Frontal cortex (tissue), 4 donors: ENCODE measurements around the gene HSF2BP. TPM values are rescaled to one million over a fixed set of nuclear protein-coding genes. Genes with fewer than 3 reads are reported as not detected.
"Not testable (repeated sequence)": the region's sequence is repeated elsewhere in the genome, so short reads cannot be mapped to it uniquely, and the experiment has no call there.

Experiments used
- DNase-seq, 2 donors: peaks; one replicate each; pipeline ENCODE4 v3.0.0; 2012; ENCODE audit warnings: low spot score in 2 of 2
- FAIRE-seq: peaks from 2 replicates; lab custom pipeline; 2012; peaks lifted over from hg19 to GRCh38; lab: Jason Lieb, UNC
- total RNA-seq: library from RNA; depleted of rRNA; stranded (reverse); fragments of >200 nt; gene quantifications from one replicate; pipeline ENCODE4 v1.2.3, GENCODE V29; 2014
- donor health status: control.
- donor health status: control.
- donor health status: control.

The HSF2BP gene
- total RNA-seq, 1 donor from 2014 or later, result 2.0 TPM

DNA sequence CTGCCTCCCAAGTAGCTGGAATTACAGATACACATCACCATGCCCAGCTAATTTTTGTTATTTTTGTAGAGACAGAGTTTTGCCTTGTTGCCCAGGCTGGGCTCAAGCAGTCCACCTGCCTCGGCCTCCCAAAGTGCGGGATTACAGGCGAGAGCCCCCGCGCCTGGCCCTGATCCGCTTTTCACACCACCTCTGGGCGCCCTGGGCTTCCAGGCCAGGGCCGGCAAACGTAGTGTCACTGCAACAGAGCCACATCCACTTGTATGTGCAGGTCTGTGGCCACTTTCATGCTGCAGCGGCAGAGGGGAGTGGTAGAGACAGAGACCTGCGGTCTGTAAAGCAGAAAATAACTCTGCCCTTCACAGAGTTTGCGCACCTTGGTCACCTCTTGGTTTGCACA is 29.6 kb upstream of the HSF2BP start:
- DNase-seq (no peak), FAIRE-seq (no peak)

DNA sequence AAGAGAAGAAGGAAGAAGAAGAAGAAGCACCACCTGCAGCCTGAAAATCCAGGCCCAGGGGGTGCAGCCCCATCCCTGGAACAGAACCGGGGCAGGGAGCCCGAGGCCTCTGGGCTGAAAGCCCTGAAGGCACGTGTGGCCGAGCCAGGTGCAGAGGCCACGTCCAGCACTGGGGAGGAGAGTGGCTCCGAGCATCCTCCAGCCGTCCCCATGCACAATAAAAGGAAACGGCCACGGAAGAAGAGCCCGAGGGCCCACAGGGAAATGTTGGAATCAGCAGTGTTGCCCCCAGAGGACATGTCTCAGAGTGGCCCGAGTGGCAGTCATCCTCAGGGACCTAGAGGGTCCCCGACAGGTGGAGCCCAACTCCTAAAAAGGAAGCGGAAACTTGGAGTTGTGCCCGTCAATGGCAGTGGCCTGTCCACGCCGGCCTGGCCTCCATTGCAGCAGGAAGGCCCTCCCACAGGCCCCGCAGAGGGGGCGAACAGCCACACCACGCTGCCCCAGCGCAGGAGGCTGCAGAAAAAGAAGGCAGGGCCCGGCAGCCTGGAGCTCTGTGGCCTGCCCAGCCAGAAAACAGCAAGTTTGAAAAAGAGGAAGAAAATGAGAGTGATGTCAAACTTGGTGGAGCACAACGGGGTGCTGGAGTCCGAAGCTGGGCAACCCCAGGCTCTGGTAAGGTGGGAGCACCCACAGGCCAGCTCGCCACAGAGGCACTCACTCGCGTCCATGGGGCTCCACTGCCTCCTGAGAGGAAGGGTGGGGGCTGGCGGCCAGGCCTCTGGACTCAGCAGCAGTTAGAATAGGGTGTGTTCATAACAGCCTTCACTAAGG is 28.5 kb upstream of the HSF2BP start:
- no peak for DNase-seq
- FAIRE-seq, result no peak

GRCh38 chr21:43686811-43687565 is 27.7 kb upstream of the HSF2BP start:
- FAIRE-seq (no peak), DNase-seq (no peak)

GRCh38 chr21:43684424-43684823 is 25.1 kb upstream of the HSF2BP start:
- no peak for DNase-seq
- FAIRE-seq, result no peak

GRCh38 chr21:43681650-43682049 is 22.4 kb upstream of the HSF2BP start:
- FAIRE-seq (no peak), DNase-seq (no peak)

GRCh38 chr21:43680421-43680820 is 21.1 kb upstream of the HSF2BP start:
- not testable (repeated sequence) for FAIRE-seq, DNase-seq

GRCh38 chr21:43679951-43680350 is 20.7 kb upstream of the HSF2BP start:
- DNase-seq (no peak), FAIRE-seq (no peak)

- FAIRE-seq, result no peak
- no peak for DNase-seq
Measured at GRCh38 chr21:43676391-43676790, 17.1 kb upstream of the HSF2BP start.

GRCh38 chr21:43675871-43676270 is 16.6 kb upstream of the HSF2BP start:
- no peak for FAIRE-seq
- no peak for DNase-seq

- FAIRE-seq (no peak), DNase-seq (no peak)
Measured at GRCh38 chr21:43669828-43670605, 10.7 kb upstream of the HSF2BP start.

GRCh38 chr21:43667191-43667904 is 8.1 kb upstream of the HSF2BP start:
- FAIRE-seq (no peak), DNase-seq (no peak)

GRCh38 chr21:43665879-43666278 is 6.6 kb upstream of the HSF2BP start:
- FAIRE-seq (no peak), DNase-seq (no peak)

DNA sequence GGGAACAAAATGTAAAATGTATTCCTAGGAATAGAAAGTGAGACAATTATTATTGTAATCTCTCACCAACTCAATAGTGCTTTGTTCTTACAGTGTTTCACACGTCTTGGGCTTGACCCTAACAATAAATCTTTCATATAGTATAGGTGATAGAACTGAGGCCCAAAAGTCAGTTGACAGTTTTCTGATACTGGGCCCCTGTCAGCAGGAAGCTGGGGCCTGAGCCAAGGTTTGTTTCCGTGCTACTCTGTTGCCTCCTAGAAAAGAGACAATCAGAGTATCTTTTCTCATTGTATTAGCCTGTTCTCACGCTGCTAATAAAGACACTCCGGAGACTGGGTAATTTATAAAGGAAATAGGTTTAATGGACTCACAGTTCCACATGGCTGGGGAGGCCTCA is 5.1 kb upstream of the HSF2BP start:
- DNase-seq (no peak), FAIRE-seq (no peak)

DNA sequence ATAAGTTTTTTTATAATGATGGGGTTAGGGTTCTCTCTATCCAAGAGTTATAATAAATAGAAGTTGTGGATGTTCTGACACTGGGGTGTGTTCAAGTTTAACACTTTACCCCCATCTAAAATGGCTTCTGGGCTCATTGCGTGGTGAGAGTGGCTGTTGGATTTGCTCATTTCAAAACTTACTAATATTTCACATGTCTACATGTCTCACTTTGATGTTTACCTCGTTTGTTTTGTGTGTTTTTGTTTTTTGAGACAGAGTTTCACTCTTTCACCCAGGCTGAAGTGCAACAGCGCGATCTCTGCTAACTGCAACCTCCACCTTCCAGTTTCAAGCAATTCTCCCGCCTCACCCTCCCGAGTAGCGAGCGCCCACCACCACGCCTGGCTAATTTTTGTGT is 3.7 kb upstream of the HSF2BP start:
- FAIRE-seq (no peak), DNase-seq (no peak)

DNA sequence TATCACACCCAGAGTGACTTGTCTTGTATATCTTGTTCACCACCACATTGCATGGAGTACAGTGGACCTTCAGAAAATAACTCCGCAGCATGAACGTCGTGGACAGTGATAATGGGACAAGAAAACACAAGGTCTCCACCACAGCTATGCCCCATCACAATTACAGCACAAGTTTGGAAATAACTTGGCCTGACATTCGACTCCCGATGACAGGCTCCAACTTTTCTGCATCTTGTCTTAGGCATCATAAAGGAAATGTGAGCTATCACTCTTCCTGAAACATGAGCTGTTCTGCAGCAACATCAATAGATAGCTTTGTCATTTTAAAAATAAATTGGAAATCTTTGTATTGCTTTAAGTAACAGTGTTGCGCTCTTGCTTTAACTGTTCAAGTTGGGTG is 3.0 kb upstream of the HSF2BP start:
- DNase-seq (no peak), FAIRE-seq (no peak)

DNA sequence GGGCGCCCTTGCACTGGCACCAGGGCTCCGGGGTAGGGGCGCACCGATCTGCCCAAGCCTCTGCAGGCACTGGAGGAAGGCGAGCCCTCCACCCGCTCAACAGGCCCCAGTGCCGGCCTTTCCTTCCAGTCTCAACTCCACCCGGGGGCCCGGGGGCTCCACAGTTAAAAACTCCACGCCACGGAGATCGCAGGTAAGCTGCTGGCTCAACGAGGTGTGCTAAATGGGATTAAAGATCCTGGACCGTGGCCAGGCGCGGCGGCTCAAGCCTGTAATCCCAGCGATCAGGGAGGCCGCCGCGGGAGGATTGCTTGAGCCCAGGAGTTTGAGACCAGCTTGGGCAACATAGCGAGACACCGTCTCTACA is 536 bp downstream of the HSF2BP start:
- DNase-seq (no peak), FAIRE-seq (no peak)

DNA sequence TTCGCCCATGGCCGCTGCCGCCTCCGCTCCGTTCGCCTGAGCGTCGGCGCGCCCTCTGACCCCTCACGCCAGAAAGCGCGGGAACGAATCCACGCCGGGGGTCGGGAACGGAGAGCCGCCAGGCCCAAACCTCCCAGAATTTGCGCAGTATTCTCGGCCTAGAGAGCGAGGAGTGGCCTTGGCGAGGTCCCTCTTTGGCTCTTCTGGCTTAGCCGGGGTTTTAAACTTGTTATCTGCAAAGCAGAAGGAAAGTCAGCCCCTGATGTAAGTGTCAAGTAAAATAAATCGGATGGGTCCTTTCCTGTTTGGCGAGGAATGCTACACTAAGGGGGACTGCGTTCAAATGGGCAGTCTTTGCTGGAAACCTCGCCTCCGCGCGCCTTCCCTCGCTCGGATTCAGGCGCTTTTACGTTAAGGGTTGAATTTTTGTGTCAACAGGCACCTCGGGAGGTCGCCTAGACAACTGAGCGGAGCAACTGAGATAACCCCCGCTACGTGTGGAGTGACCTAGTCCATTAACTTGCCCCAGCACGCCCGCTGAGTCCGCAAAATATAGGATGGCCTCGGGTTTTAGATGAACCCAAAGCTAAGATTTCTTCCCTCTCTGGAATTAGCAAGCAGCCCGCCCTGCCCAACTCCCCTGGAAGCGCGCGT is 1.1 kb downstream of the HSF2BP start:
- no peak for FAIRE-seq
- DNase-seq, result no peak

DNA sequence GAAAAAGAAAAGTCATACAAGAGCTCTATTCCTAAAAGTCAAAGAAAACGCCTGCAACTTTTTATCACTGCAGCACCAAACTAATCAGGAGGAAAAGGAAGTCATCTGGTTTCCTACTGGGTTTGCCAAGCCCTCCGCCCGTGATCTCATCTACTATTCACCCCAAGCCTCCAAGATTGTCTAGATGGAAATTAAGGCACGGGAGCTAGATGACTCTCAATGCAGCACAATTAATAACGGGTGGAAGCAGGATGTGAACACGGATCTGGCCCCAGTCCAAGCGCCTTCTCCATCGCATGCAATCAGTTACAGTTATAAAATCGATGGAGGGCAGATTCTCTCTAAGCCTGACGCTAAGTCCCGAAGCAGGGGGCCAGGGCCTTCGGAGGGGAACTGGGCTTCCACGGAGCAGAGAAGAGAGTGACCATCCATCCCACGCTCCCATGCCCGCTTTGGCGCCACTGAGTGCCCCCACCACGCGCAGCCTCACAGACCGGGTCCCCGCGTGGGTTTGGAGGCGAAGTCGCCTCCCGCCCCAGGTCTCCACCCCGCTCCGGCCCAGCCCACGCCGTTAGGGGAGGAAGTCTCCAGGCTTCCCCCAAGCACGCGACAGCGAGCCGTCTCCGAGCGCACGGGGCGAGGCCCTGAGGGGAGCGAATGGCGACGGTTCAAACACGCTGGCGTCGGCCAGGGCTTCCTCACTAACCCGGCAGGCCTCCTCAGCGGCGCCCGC is 1.8 kb downstream of the HSF2BP start:
- FAIRE-seq (no peak), DNase-seq (no peak)
